ENCODE results near the gene PARP15.

GRCh38 chr3:122586773-122587485 is 9.5 kb downstream of the PARP15 start:
- TF ChIP-seq CTCF (IDR thresholded peaks at IDR 0.05; ENCODE audit: insufficient read depth, low read length, poor library complexity, severe bottlenecking): no peak
- TF ChIP-seq EZH2phosphoT487 (conservative IDR thresholded peaks at IDR 0.05; ENCODE audit: low read length): no peak

All from SU-DHL-6 (cell line).